ENCODE results near the gene SPIC.
A peak's percentile ranks its signal among the peaks of the same experiment; 100 is the strongest.

Gene SPIC

DNA sequence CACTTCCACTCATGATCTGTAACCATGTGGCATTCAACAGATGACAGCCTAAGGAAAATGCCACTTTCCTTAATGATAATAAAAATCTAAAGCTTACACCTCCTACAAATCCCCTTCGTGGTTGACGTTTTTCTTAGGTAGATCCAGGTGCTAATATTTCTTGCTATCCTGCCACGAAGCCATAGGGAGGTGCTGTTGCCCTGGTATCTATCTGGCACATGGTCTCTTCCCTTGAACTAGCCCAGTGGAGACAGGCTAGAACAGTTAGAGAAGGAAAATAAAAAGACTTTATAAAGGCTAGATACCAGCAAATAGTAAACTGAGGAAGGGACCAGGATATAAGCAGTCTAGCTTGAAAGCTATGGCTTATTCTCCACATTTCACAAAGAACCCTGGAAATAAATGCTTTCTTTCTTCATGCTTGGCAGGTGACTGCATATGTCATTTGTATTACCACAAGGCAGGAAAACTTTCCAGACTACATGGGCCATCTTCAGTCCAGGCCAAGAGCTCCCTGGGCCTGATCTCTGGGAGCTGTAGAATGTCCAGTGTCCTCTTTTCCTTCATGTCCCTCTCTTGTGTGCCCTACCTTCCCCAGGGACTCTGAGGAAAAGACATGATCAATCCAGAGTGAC lies 15.3 kb downstream of the SPIC start:
- no peak for TF ChIP-seq ZFP3 (CRISPR knock-in tag; IDR thresholded peaks at IDR 0.05)
- TF ChIP-seq, protein P1, sequence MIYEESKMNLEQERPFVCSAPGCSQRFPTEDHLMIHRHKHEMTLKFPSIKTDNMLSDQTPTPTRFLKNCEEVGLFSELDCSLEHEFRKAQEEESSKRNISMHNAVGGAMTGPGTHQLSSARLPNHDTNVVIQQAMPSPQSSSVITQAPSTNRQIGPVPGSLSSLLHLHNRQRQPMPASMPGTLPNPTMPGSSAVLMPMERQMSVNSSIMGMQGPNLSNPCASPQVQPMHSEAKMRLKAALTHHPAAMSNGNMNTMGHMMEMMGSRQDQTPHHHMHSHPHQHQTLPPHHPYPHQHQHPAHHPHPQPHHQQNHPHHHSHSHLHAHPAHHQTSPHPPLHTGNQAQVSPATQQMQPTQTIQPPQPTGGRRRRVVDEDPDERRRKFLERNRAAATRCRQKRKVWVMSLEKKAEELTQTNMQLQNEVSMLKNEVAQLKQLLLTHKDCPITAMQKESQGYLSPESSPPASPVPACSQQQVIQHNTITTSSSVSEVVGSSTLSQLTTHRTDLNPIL (CRISPR knock-in tag; IDR thresholded peaks at IDR 0.05; ENCODE audit: low read depth), result no peak
- no peak for TF ChIP-seq CSDC2 (CRISPR knock-in tag; IDR thresholded peaks at IDR 0.05)
- TF ChIP-seq ISL1 (CRISPR knock-in tag; IDR thresholded peaks at IDR 0.05), result no peak
- peak; percentile 42; the same call in 2 of the 3 replicates for ATAC-seq

- no peak for TF ChIP-seq ZFP3 (CRISPR knock-in tag; IDR thresholded peaks at IDR 0.05)
- TF ChIP-seq TOX (CRISPR knock-in tag; IDR thresholded peaks at IDR 0.05; ENCODE audit: borderline replicate concordance), result no peak
- no peak for TF ChIP-seq ESRRG (CRISPR knock-in tag; IDR thresholded peaks at IDR 0.05)
- TF ChIP-seq OSR1 (CRISPR knock-in tag; IDR thresholded peaks at IDR 0.05), result no peak
- TF ChIP-seq SNAI2 (CRISPR knock-in tag; IDR thresholded peaks at IDR 0.05), result no peak
- TF ChIP-seq, protein P2, sequence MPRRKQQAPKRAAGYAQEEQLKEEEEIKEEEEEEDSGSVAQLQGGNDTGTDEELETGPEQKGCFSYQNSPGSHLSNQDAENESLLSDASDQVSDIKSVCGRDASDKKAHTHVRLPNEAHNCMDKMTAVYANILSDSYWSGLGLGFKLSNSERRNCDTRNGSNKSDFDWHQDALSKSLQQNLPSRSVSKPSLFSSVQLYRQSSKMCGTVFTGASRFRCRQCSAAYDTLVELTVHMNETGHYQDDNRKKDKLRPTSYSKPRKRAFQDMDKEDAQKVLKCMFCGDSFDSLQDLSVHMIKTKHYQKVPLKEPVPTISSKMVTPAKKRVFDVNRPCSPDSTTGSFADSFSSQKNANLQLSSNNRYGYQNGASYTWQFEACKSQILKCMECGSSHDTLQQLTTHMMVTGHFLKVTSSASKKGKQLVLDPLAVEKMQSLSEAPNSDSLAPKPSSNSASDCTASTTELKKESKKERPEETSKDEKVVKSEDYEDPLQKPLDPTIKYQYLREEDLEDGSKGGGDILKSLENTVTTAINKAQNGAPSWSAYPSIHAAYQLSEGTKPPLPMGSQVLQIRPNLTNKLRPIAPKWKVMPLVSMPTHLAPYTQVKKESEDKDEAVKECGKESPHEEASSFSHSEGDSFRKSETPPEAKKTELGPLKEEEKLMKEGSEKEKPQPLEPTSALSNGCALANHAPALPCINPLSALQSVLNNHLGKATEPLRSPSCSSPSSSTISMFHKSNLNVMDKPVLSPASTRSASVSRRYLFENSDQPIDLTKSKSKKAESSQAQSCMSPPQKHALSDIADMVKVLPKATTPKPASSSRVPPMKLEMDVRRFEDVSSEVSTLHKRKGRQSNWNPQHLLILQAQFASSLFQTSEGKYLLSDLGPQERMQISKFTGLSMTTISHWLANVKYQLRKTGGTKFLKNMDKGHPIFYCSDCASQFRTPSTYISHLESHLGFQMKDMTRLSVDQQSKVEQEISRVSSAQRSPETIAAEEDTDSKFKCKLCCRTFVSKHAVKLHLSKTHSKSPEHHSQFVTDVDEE (CRISPR knock-in tag; IDR thresholded peaks at IDR 0.05), result no peak
- TF ChIP-seq ZNF565 (CRISPR knock-in tag; conservative IDR thresholded peaks at IDR 0.05; ENCODE audit: low read depth), result no peak
- TF ChIP-seq, protein P3, sequence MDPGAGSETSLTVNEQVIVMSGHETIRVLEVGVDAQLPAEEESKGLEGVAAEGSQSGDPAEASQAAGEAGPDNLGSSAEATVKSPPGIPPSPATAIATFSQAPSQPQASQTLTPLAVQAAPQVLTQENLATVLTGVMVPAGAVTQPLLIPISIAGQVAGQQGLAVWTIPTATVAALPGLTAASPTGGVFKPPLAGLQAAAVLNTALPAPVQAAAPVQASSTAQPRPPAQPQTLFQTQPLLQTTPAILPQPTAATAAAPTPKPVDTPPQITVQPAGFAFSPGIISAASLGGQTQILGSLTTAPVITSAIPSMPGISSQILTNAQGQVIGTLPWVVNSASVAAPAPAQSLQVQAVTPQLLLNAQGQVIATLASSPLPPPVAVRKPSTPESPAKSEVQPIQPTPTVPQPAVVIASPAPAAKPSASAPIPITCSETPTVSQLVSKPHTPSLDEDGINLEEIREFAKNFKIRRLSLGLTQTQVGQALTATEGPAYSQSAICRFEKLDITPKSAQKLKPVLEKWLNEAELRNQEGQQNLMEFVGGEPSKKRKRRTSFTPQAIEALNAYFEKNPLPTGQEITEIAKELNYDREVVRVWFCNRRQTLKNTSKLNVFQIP (CRISPR knock-in tag; IDR thresholded peaks at IDR 0.05; ENCODE audit: borderline replicate concordance, low read depth), result no peak
- TF ChIP-seq PATZ1 (CRISPR knock-in tag; IDR thresholded peaks at IDR 0.05; ENCODE audit: borderline replicate concordance), result no peak
- TF ChIP-seq ZNF8 (CRISPR knock-in tag; IDR thresholded peaks at IDR 0.05), result no peak
- TF ChIP-seq ZFP30 (CRISPR knock-in tag; IDR thresholded peaks at IDR 0.05), result no peak
- TF ChIP-seq BACH2 (CRISPR knock-in tag; IDR thresholded peaks at IDR 0.05; ENCODE audit: borderline replicate concordance), result no peak
- no peak for TF ChIP-seq ZC3H10 (CRISPR knock-in tag; IDR thresholded peaks at IDR 0.05)
- TF ChIP-seq ISL1 (CRISPR knock-in tag; IDR thresholded peaks at IDR 0.05), result no peak
- no peak for TF ChIP-seq RARB (CRISPR knock-in tag; IDR thresholded peaks at IDR 0.05)
- no peak for TF ChIP-seq TCF4 (CRISPR knock-in tag; IDR thresholded peaks at IDR 0.05; ENCODE audit: borderline replicate concordance)
- no peak for TF ChIP-seq PPARA (CRISPR knock-in tag; IDR thresholded peaks at IDR 0.05; ENCODE audit: borderline replicate concordance)
- TF ChIP-seq GLIS3 (CRISPR knock-in tag; IDR thresholded peaks at IDR 0.05), result no peak
- no peak for ATAC-seq
These were observed 16.2 kb downstream of the SPIC start for GRCh38 chr12:101491329-101491728.

DNA sequence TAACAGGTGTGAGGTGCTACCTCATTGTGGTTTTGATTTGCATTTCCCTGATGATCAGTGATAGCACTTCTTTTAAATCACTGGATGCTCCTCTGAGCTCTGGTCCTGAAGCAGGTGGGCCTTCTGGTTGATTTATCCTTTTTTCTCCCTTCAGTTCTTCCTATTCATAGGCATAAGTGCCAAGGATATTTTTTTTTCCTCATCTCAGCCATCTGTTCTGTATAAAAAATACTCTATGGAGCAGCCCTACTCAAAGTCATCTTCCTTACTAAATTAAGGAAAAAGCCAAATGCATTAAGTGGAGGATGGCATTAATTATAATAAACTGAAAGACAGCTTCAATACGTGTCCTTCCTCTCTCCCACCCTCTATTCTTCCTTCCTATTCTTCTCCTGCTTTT lies 18.4 kb downstream of the SPIC start:
- no peak for ATAC-seq
- TF ChIP-seq ZFP3 (CRISPR knock-in tag; IDR thresholded peaks at IDR 0.05), result no peak
- no peak for TF ChIP-seq ESRRG (CRISPR knock-in tag; IDR thresholded peaks at IDR 0.05)
- TF ChIP-seq ZNF565 (CRISPR knock-in tag; conservative IDR thresholded peaks at IDR 0.05; ENCODE audit: low read depth), result no peak
- no peak for TF ChIP-seq TCF4 (CRISPR knock-in tag; IDR thresholded peaks at IDR 0.05; ENCODE audit: borderline replicate concordance)
- no peak for TF ChIP-seq CSDC2 (CRISPR knock-in tag; IDR thresholded peaks at IDR 0.05)
- no peak for TF ChIP-seq PATZ1 (CRISPR knock-in tag; IDR thresholded peaks at IDR 0.05; ENCODE audit: borderline replicate concordance)
- TF ChIP-seq GLIS3 (CRISPR knock-in tag; IDR thresholded peaks at IDR 0.05), result no peak
- TF ChIP-seq ARNTL (CRISPR knock-in tag; IDR thresholded peaks at IDR 0.05; ENCODE audit: borderline replicate concordance, low read depth), result no peak
- TF ChIP-seq, protein P4, sequence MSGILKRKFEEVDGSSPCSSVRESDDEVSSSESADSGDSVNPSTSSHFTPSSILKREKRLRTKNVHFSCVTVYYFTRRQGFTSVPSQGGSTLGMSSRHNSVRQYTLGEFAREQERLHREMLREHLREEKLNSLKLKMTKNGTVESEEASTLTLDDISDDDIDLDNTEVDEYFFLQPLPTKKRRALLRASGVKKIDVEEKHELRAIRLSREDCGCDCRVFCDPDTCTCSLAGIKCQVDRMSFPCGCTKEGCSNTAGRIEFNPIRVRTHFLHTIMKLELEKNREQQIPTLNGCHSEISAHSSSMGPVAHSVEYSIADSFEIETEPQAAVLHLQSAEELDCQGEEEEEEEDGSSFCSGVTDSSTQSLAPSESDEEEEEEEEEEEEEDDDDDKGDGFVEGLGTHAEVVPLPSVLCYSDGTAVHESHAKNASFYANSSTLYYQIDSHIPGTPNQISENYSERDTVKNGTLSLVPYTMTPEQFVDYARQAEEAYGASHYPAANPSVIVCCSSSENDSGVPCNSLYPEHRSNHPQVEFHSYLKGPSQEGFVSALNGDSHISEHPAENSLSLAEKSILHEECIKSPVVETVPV (CRISPR knock-in tag; IDR thresholded peaks at IDR 0.05), result no peak
- TF ChIP-seq, protein P1 (CRISPR knock-in tag; IDR thresholded peaks at IDR 0.05; ENCODE audit: low read depth), result no peak
- TF ChIP-seq ISL1 (CRISPR knock-in tag; IDR thresholded peaks at IDR 0.05), result no peak
- no peak for TF ChIP-seq OSR1 (CRISPR knock-in tag; IDR thresholded peaks at IDR 0.05)
- no peak for TF ChIP-seq ZNF8 (CRISPR knock-in tag; IDR thresholded peaks at IDR 0.05)
- TF ChIP-seq, protein P3 (CRISPR knock-in tag; IDR thresholded peaks at IDR 0.05; ENCODE audit: borderline replicate concordance, low read depth), result no peak
- TF ChIP-seq PPARA (CRISPR knock-in tag; IDR thresholded peaks at IDR 0.05; ENCODE audit: borderline replicate concordance), result no peak

All from SK-N-SH treated with all-trans-retinoic acid at 6 μM for 48 hours (cell line).